EL (cell line): ENCODE results near the gene ZBED4.

Experiments used
- DNase-seq: peaks from one replicate; pipeline ENCODE4 v3.0.0-alpha.2; 2016

The ZBED4 gene

DNA sequence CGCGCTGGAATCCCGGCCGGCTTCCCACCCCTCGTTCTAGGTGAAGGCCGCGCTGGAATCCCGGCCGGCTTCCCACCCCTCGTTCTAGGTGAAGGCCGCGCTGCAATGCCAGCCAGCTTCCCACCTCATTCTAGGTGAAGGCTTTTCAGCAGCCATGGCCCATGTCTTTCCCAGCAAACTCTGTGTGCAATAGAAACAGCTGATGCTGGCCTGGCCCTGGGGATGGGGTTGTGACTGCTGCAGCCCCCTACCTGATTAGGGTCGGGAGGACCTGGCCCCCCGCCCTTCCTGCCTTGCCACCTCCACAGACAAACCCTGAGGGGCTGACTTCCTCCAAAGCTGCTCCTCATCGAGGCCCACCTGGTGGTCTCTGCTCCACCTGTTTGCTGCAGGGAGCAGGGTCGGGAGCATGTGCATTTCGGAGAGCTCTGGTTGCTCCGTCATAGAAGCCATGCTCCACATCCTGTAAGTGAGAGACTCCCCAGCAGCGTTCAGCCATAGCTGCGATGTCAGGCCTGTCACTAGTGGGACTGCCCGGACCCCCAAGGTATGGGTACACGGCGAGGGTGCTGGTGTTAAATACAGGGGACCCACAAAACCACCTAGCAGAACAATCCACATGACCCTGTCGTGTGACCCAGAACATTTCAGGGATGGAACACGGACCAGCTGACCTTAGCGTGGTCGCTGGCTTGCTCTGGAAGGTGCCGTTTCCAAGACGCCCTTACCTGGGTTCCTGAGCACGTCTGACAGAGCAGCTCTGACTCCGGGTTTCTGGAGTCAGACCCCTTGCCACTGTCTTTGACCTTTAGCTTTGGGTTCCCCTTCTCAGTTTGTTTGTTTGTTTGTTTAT lies 3.3 kb downstream of the ZBED4 start:
- no peak for DNase-seq

DNA sequence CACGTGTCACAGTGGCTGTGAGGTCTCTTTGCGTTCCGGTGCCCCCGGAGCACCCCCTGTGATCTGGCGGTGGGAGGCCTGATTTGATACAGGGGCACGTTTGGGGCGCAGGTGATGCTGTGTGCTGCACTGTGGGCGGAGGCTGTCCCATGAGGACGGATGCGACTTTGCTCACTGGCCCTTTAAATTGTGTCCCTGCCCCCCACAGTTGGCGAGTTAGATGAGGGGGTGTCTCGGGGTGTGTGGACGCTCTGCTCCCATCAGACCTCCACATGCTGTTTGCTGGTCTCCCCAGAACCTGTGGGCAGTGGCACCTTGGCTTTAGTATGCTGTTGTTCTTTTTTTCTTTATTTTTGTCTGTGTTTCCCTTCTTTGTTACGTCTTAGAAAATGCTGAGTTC lies 5.2 kb downstream of the ZBED4 start:
- DNase-seq = no peak

DNA sequence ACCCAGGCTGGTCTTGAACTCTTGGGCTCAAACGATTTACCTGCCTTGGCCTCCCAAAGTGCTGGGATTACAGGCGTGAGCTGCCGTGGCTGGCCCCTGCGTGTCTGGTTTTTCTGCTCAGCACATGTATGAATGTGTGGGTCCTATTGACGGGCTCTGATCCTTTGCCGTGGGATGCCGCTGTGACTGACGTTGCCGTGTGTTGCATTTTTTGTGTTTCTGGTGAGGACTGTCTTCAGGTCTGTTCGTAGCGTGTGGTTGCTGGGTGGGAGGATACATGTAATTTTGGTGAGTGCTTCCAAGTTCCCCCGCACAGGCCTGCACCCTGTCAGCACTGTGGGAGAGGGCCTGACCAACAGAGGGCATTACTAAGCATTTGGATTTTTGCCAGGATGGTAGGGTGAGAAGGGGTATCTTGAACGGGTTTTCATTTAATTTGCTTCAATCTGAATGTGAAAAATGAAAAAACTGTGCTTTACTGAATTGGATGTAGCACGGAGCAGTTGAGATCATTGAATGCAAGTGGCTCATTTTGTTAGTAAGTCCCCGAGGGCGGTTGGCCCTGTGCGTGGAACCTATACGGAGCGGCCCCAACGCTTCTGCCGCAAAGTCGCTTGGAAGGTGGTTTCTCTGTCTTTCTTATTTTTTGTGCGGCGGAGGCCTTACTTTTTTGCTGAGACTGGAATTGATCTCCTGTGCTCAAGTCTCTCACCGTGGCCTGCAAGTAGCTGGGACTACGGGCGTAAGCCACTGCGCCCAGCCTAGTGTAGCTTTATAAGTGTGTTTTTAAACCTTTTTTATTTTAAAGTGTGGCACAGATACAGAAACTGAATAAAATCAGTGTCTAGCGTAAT lies 8.2 kb downstream of the ZBED4 start:
- DNase-seq = no peak

DNA sequence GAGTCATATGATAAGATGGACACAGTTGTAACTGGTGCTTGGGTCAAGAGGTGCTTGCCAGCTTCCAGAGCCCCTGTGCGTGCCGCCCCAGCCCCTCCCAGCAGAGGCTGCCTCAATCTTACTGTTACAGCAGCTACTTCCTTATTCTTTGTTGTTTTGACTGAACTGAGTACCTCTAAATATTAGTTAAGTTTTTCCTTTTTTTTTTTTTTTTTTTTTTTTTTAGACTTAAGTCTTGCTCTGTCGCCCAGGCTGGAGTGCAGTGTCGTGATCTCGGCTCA lies 8.8 kb downstream of the ZBED4 start:
- no peak for DNase-seq

DNA sequence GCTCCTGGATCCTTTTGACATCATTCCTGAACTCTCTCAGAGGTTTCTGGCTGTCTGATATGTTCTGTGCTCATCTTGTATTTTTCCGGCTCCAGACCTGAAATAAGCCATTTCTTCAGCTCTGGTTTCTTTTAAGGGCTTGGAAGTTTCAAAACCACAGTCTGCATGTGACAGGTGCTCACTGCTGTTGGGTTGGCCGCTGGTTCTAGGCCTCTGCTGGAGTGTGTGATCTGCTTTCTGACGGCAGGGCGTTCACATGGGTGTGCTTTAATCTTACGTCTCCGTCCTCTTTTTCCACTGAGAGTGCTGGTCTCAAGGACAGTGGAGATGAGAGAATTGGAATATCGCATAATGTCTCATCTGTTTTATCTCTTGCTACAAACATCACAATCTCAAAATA lies 10.3 kb downstream of the ZBED4 start:
- DNase-seq = no peak

DNA sequence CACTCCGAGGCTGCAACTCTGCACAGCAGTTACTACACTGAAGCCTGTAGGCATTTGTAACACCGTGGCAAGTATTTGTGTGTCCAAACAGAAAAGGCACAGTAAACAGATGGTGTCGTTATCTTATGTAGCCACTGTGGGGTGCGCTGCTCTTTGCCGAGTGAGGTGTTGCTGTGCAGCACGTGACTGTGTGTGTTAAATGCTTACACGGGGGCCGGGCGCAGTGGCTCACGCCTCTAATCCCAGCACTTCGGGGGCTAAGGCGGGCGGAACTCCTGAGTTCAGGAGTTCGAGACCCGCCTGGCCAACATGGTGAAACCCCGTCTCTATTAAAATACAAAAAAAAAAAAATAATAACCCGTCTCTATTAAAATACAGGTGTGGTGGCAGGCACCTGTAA lies 11.5 kb downstream of the ZBED4 start:
- DNase-seq = no peak

DNA sequence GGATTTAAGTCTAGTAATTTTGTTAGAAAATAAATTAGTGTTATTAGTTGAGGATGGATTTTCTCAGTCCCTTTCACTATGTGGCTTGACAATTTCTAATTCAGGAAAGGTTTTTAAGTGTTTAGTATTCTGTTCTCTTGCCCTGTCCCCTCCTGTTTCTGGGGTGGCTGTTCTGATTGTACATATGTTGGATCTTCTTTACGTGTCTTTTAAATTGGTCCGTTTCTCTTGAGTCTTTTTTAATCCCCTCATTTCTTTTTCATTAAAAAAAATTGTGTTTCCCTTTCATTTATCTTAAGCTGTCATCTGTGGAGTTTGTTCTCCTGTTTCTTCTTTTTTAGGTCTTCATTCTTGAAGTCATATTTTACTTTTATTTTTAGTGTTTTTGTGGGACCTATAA lies 12.5 kb downstream of the ZBED4 start:
- no peak for DNase-seq

DNA sequence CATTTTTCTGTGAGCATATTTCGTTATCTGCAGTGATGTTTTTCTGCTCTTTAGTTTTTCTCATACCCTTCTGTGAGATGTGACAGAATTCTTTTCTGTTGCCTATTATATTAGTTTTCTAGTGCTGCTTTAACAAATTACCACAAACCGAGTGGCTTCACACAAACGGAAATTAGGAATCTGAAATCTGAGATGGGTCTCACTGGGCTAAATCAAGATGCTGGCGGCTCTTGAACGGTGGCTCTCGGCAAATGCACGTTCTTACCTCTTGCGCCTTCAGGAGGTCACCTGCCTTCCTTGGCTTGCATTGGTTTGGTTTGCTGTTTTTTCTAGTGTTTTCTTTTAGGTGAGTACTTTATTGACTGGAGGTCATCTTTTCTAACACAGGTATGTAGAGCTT lies 13.0 kb downstream of the ZBED4 start:
- no peak for DNase-seq

DNA sequence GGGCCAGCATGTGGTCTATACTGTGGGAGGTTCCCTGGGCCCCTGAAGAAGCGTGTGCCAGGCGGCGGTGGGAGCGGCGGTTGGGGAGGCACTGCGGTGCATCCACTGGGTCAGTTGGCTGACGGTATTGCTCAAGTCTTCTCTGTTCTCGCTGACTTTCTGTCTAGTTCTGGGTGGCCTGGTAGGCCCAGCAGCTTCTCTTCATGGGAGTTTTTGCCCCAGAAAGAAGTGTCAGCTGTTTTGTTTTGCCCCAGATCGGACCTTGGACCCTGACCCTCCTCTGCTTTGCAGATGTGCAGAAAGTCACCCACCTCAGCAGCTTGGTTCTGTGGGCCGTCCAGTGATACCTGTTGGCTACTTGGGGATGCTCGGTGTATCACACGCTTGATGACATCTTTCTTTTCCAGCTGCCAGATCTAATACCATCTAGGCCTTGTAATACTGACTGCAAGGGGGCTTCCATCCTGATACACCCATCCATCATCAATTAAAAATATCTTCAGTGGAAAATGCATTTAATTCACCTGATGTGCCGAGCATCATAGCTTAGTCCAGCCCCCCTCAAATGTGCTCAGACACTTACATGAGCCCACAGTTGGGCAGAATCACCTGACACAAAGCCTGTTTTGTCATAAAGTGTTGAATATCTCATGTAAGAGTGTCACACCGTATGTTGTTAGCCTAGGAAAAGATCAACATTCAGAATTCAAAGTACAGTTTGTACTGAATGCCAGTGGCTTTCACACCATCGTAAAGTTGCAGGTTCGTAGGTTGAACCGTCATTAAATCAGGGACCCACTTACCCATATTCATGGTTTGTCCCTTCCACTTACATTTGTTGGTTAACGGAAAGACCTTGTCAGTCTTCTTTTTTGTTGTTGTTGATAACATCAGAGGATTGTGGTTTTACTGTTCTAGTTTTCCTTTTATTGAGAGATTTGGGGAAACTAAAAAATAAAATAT lies 13.9 kb downstream of the ZBED4 start:
- DNase-seq = no peak

DNA sequence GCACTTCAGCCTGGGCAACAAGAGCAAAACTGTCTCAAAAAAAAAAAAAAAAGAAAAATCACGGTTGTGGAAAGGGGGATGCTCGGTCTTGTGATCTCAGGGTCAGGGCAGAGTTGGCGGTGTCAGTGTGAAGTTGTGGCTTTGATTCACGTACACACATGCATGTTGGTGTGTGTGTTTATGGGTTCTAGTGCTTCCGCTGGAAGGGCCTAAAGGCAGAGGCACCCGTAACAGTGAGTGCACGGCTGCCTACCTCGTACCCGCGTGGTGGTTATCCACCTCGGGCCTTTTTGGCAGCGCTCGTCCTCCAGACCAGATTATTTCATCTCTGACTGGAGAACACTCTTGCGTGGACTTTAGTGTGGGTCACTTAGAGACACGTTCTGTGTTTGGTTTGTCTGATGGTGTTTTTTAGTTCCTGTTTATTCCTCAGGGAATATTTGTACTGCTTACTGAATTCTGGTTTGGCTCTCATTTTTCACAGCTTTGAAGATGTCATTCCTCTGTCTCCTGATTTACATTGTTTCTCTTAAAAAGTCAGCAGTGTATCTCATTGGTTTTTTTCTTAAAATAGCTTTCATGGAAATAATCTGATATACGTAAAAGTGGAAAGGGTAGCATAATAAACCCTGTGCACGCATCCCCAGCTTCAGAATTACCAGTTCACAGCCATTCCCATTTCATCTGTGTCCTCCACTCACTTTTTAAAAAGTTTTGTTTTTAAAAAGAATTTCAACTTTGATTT lies 15.6 kb downstream of the ZBED4 start:
- no peak for DNase-seq

DNA sequence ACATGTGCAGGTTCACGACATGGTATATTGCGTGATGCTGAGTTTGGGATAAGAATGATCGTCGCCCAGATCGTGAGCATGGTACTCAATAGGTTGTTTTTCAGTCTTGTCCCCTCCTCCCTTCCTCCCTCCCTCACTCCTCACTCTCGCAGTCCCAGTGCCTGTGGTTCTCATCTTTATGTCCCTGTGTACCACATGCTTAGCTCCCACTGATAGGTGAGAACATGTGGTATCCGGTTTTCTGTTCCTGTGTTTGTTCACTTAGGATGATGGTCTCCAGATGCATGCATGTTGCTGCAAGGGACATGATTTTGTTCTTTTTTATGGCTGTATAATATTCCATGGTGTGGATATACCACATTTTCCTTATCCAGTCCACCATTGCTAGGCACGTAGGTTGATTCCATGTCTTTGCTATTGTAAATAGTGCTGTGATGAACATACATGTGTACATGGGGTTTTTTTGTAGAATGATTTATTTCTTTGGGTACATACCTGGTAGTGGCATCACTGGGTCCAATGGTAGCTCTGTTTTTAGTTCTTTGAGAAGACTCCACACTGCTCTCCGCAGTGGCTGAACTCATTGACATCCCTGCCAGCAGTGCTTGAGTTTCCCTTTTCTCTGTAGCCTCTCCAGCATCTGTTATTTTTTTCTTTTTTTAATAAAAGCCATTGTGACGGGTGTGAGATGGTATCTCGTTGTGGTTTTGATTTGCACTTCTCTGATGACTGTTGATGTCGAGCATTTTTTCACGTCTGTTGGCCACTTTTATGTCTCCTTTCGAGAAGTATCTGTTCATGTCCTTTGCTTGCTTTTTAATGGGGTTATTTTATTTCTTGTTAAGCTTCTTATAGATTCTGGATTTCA lies 16.4 kb downstream of the ZBED4 start:
- no peak for DNase-seq

DNA sequence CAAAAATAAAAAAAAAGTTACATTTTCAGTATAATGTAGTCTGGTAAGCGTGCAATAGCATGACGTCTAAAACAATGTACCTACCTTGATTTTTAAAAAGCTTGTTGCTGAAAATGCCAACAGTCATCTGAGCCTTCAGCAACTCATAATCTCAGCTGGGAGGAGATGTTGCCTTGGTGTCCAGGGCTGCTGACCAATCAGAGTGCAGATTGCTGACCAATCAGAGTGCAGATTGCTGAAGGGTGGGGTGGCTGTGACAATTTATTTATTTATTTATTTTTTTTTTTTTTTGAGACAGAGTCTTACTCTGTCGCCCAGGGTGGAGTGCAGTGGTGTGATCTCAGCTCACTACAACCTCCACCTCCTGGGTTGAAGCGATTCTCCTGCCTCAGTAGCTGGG lies 17.8 kb downstream of the ZBED4 start:
- no peak for DNase-seq

DNA sequence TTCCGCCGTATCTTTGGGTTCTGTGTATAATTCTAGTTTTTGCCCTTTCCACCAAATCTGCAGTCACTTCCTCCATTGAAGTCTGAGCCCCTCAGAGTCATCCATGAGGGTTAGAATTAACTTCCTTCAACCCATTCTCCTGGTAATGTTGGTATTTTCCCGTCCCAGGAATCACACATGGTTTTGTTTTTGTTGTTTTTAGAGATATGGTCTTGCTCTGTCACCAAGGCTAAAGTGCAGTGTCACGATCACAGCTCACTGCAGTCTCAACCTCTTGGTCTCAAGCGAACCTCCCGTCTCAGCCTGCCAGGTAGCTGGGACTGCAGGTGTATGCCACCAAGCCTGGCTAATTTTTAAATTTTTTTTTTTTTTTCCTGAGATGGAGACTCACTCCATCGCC lies 18.7 kb downstream of the ZBED4 start:
- no peak for DNase-seq

DNA sequence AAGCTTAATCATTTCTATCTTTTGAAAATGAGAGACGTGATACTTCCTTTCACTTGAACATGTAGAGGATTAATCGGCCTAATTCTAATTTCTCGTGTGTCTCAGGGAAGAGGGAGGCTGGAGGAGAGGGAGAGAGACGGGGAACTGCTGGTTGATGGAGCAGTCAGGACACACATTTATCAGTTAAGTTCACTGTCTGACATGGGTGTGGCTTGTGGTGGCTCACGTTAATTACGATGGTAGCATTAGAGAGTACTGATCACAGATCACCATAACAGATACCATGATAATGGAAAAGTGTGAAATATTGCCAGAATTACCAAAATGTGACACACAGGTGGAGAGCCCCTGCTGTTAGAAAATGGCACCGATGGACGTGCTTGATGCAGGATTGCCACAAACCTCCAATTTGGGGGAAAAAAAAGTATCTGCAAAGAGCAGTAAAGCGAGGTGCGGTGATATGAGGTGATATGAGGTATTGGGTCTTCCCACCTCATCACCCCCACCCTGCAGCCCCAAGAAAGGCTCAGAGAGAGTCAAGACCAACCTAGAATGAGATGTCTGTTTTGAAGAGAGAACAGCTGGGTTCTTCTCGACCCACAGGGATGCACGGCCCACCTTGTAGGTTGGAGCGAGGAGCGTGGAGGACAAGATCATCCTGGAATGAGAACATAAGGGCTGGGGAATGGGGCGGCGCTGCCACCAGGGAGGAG lies 19.7 kb downstream of the ZBED4 start:
- no peak for DNase-seq

DNA sequence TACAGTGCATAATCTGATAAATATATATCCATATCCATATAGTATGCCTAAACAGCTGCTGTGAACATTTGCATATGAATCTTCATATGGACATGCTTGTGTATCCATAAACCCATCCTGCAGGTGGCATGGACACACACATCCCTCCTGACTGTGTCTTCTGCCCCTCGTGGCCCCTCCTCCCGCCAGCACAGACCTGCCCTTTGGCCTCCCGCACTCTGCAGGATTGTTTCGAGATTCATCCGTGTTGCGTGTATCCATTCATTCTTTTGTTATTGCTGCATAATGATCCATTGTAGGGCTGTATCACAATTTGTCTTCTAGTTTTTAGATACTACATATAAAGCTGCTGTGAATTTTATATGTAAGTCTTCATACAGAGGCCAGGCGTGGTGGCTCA lies 24.0 kb downstream of the ZBED4 start:
- no peak for DNase-seq

DNA sequence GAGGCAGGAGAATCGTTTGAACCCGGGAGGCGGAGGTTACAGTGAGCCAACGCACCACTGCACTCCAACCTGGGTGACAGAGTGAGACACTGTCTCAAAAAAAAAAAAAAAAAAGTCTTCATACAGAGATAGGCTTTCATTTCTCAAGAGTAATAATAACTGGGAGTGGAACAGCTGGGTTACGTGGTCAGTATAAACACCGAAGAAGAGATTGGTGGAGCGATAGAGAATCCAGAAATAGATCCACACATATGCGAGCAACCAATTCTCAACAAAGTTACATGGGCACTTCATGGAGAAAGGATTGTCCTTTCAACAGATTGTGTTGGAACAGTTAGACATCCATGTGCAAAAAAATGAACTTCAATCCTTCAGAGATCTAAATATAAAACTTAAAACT lies 24.6 kb downstream of the ZBED4 start:
- DNase-seq = no peak

DNA sequence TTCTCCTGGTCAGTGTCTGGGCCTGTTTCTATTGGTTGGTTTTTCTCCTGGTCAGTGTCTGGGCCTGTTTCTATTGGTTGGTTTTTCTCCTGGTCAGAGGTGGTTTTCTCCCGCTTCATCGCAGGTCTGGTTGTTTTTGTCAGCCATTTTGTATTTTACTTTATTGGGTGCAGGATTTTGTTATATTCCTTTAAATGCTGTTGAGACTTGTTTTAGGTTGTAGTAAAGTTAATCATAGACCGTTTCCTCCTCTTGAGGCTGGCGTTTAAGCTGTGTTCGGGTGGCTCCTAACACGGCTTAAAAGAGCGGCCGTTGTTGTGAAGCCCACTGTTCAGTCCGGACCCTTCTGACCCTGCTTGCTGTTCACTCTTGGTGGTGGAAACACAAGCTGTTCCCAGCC lies 26.2 kb downstream of the ZBED4 start:
- DNase-seq = no peak

DNA sequence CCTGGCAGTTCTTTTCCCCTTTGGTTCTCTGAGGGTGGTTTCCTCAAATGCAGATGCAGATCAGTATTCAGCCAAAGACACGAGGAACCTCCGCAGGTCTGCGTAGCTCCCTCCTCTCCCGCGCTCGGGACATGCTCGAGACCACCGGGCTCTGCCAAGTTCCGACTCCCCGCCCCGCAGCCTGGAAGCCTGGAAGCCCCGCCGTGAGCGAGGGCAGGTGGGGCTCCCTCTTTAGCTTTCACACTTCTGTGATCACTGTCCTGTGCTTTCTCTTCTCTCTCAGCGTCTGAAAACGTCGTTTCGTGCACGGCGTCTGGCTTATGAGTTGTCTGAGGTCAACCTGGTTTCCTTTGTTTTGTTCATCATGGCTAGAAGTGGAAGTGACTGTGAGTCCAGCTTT lies 26.6 kb downstream of the ZBED4 start:
- DNase-seq = no peak

DNA sequence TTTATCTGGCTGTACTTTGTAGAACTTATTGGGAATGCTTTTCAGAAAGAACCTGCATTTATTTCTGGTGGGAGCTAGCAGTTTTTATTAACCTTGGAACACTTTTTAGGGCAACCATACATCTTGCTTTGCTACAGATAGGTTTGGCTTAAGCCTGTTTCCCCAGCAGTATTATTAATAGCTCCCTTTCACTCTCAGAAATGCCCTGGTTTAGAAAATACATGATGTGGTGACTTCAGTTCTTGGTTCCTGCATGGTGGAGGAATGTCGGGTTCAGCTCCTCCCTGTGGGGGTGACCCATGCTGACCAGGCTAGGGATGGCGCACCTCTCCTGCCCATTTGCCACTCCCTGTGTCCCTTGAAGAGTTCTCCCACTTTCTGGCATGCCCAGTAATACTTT lies 28.2 kb downstream of the ZBED4 start:
- no peak for DNase-seq

DNA sequence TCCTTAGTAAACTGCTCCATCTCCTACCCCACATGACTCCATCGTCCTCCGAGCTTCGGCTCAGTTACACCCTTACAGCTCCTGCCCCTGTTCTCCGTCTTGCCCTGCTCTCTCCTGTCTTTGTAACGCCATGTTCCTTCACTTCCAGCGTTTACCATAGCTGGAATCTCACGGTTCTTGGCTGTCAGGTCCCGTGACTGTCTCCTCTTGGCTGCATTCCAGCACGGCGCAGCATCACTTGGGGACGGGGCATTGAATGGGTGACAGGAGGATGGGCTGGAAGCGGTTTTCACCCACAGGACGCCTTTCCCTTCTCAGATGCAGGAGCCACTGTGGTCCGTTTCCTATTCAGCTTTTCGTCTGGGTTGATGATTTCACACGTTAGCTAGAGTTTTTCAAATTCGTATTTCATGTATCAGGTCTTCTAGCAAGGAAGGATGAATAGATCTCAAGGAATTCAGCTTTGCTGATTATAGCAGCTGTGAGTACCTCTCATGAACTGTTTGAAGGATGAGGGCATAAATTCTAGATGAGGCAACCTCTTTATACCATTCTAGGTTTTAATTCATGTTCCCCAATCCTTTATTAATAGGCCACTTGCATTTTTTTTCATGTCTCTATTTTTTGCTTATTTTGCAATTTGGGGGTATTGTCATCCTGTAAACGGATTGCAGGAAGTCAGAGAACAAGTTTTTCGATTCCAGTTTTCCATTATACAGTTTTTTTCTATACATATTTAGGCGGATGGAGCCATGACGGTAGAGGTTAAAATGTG lies 29.1 kb downstream of the ZBED4 start:
- no peak for DNase-seq
